ENCODE data around the gene ATP13A1. TPM values are rescaled to one million over a fixed set of nuclear protein-coding genes. Genes with fewer than 3 reads are reported as not detected.

ATP13A1 gene
- total RNA-seq, 2 donors from 2014 or later: 61.9 to 122 TPM

DNA sequence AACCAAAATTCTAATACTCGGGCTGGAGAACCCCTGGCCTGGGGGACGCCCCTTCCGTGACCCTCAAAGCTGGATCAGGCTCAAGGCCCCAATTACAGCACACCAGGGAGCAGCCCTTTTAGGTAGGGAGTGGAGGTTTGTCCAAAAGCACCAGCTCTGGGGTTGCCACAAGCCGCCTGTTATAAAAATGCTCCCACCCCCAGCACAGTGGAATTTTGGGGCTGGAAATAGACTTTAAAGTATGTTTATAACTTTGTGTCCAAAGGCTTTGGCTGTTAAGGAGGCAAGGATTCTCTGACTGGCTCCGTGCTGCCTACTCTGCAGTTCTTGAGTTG, 19.5 kb downstream of the ATP13A1 start:
- peak overlapping the region; percentile 100 for H3K4me3 Mint-ChIP-seq
- H3K27ac Mint-ChIP-seq: peak overlapping the region; percentile 96 to 99
- peaks cover 6% of the 10 kb centered on the region for H3K36me3 Mint-ChIP-seq
- H3K27me3 Mint-ChIP-seq: no peaks in the 10 kb centered on the region
- DNase-seq (ENCODE audit: low spot score) (no peak), ATAC-seq (no peak)
- H3K9me3 Mint-ChIP-seq: no peaks in the 10 kb centered on the region
- peaks cover 14 to 24% of the 10 kb centered on the region in 2 donors for H3K4me1 Mint-ChIP-seq (ENCODE audit: low read depth in 2 of 2)

DNA sequence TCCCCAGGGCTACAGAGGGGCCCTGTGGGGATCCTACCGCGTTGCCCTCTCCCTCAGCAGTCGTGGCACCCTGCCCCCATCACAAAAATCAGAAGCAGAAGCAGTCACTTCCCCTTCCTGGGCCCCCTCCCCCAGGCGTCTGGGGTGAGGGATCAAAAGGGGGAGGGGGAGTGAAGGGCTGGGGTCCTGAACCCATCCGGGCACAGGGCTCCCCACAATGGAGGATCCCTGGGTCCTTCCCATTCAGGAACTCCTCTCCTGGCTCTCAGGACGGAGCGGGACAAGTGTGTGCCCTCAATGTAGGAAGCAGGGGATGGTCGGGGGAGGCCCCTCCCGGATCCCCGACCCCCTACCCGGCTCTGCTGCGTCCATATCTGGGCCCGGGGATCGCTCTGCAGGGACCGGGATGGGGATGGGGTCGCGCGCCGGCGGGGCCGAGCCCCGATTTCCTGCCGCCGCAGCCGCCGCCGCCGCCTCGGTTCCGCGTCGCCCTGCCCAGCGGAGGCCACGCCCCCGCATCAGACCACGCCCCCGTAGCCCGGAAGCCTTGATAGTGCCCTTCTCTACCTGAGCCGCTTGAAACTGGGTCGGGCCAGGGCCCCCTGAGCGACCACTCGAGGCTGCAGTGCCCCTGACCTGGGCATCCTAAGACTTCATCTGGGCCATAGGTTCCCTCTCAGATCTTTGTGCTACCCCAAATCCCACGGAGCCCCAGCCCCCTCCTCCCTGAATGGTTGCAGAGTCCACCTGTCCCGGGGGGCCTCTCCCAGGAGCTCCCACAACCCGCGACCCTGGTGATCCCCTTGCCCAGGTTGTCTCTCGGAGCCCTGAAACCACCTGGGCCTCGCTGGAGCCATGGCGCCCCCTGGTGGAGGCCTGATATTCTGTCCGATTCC, 20.1 kb downstream of the ATP13A1 start, which contains the start of gene GMIP:
GMIP (minus strand) TSS at position 500 of the 896 bp plus-strand sequence; CDS start at position 372, 128 bp downstream.
- ATAC-seq (peak; percentile 89 to 92), DNase-seq (ENCODE audit: low spot score) (peak; percentile 89)
- Mint-ChIP-seq H3K4me3 (peak within 1 kb of the TSS; percentile 100), H3K4me1 (ENCODE audit: low read depth in 2 of 2) (peaks cover 14 to 25% of the 10 kb centered on the region in 2 donors), H3K36me3 (peaks cover 6% of the 10 kb centered on the region), H3K27ac (peak within 1 kb of the TSS; percentile 96 to 99), H3K27me3 (no peaks in the 10 kb centered on the region), H3K9me3 (no peaks in the 10 kb centered on the region)

DNA sequence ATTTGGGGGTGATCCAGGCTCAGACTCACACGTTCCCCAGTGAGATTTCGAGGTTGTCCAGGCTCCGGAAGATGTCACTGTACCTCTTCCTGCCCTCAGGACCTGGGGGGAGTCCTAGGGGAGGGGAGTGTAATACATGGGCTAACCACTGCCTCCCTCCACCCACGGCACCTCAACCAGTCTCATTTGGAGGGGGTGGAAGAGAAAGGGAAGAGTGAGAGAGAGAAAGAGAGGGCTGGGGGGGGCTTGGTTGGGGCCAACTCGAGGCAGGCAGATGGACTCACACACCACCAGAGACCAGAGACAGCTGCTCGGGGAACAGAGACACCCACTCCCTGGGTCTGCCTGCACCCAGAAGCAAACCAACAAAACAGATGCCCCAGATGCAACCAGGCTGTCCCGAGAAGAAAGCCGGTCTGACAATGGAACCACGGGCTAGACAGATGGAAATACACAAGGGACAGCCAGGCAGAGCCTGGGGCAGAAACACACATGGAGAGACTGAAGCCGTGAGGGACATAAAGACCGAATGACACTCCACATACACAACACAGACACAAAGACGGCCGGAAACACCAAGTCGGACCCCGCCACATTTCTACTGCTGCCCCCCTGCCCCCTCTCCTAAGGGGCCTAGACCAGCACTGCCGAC, 20.8 kb downstream of the ATP13A1 start:
- Mint-ChIP-seq H3K4me3 (peak overlapping the region; percentile 100), H3K27me3 (no peaks in the 10 kb centered on the region), H3K36me3 (peaks cover 6% of the 10 kb centered on the region), H3K4me1 (ENCODE audit: low read depth in 2 of 2) (peaks cover 14 to 27% of the 10 kb centered on the region in 2 donors), H3K27ac (peak overlapping the region; percentile 96 to 99), H3K9me3 (no peaks in the 10 kb centered on the region)
- DNase-seq (ENCODE audit: low spot score): peak; percentile 71
- peak; percentile 68 to 72 for ATAC-seq

DNA sequence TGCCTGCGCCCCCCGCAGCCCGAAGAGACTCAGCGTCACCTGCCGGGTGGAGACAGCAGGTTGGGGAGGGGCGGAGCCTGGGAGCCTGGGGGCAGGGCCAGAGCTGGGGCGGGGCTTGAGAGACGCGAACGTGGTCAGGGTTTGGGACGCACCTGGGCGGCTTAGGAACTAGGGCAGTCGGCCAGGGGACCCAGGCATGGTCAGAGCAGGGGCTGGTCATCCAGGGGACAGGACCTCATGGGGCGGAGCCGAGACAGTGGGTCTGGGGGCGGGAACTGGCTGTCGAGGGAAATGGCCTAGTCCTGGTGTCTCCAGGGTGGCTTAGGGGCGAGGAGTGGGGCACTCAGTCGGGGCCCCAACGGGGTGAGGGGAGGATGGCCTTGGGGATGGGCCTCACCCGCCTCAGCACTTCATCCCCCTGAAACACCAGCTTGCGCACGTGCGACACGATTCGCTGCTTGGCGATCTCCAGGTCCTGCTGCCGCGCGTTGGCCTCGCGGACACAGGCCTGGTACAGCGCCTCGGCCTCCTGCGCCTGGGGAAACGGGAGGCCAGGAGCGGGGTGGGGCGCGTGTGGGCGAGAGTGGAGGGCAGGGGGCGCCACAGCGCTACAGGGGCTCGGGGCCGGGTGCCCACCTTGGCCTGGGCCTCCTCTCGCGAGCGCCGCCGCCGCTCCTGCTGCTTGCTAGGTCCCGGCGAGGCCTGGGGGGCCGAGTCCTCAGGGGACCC, 25.8 kb downstream of the ATP13A1 start:
- no peaks in the 10 kb centered on the region for H3K9me3 Mint-ChIP-seq
- H3K27ac Mint-ChIP-seq: no peak overlapping the region
- H3K4me3 Mint-ChIP-seq: no peak overlapping the region
- peak in 1 of 2 donors; percentile 30 for ATAC-seq
- H3K4me1 Mint-ChIP-seq (ENCODE audit: low read depth in 2 of 2): peaks cover 14 to 35% of the 10 kb centered on the region in 2 donors
- H3K27me3 Mint-ChIP-seq: no peaks in the 10 kb centered on the region
- H3K36me3 Mint-ChIP-seq: peaks cover 19% of the 10 kb centered on the region
- DNase-seq (ENCODE audit: low spot score): no peak

GRCh38 chr19:19637186-19637522, 26.3 kb downstream of the ATP13A1 start:
- Mint-ChIP-seq H3K36me3 (peaks cover 17% of the 10 kb centered on the region), H3K9me3 (no peaks in the 10 kb centered on the region), H3K4me3 (no peak overlapping the region)

GRCh38 chr19:19636573-19637185, 26.8 kb downstream of the ATP13A1 start:
- H3K36me3 Mint-ChIP-seq: peaks cover 17% of the 10 kb centered on the region
- ATAC-seq (no peak), DNase-seq (ENCODE audit: low spot score) (no peak)
- no peak overlapping the region for H3K4me3 Mint-ChIP-seq
- no peaks in the 10 kb centered on the region for H3K27me3 Mint-ChIP-seq
- no peaks in the 10 kb centered on the region for H3K9me3 Mint-ChIP-seq
- H3K27ac Mint-ChIP-seq: no peak overlapping the region
- peaks cover 4 to 27% of the 10 kb centered on the region in 2 donors for H3K4me1 Mint-ChIP-seq (ENCODE audit: low read depth in 2 of 2)

More at GRCh38 chr19:19637186-19637522, 26.3 kb downstream of the ATP13A1 start:
- Mint-ChIP-seq H3K27ac (no peak overlapping the region), H3K4me1 (ENCODE audit: low read depth in 2 of 2) (peaks cover 9 to 31% of the 10 kb centered on the region in 2 donors), H3K27me3 (no peaks in the 10 kb centered on the region)
- no peak for DNase-seq (ENCODE audit: low spot score)
- ATAC-seq: no peak

DNA sequence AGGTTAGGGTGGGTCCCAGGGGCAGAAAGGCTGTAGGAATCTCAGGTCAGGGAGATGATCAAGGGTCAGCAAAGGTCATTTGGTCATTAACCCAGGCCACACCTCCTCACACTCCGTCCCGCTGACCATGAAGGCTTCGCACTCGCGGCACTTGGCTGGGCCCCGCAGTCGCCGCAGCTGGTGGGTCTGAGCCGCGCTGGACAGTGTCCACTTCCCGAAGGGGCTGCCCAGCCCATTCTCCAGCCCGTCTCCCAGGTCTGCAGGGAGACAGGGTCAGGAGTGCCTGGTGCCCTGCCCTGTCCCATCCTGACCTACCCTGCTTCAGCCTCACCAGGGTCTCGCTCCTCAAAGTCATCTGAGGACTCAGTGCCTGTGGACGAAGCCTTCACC, 28.2 kb downstream of the ATP13A1 start:
- Mint-ChIP-seq H3K9me3 (no peaks in the 10 kb centered on the region), H3K27me3 (no peaks in the 10 kb centered on the region), H3K4me3 (no peak overlapping the region), H3K36me3 (peaks cover 17% of the 10 kb centered on the region), H3K27ac (peak overlapping the region in 1 of 2 donors; percentile 25), H3K4me1 (ENCODE audit: low read depth in 2 of 2) (peaks cover 4 to 29% of the 10 kb centered on the region in 2 donors)
- ATAC-seq: no peak
- DNase-seq (ENCODE audit: low spot score): no peak

- ATAC-seq (no peak), DNase-seq (ENCODE audit: low spot score) (no peak)
- no peaks in the 10 kb centered on the region for H3K27me3 Mint-ChIP-seq
- peaks cover 17% of the 10 kb centered on the region for H3K36me3 Mint-ChIP-seq
- no peak overlapping the region for H3K4me3 Mint-ChIP-seq
- no peaks in the 10 kb centered on the region for H3K9me3 Mint-ChIP-seq
- H3K27ac Mint-ChIP-seq: no peak overlapping the region
- H3K4me1 Mint-ChIP-seq (ENCODE audit: low read depth in 2 of 2): peaks cover 4 to 25% of the 10 kb centered on the region in 2 donors
Measured at GRCh38 chr19:19634516-19635312, 28.8 kb downstream of the ATP13A1 start.

- no peak for DNase-seq (ENCODE audit: low spot score)
- no peak for ATAC-seq
- peak overlapping the region in 1 of 2 donors; percentile 26 for H3K27ac Mint-ChIP-seq
- H3K9me3 Mint-ChIP-seq: no peaks in the 10 kb centered on the region
- H3K27me3 Mint-ChIP-seq: no peaks in the 10 kb centered on the region
- H3K4me1 Mint-ChIP-seq (ENCODE audit: low read depth in 2 of 2): peaks cover 4 to 24% of the 10 kb centered on the region in 2 donors
- H3K36me3 Mint-ChIP-seq: peaks cover 17% of the 10 kb centered on the region
- no peak overlapping the region for H3K4me3 Mint-ChIP-seq
Measured at GRCh38 chr19:19633711-19634515, 29.6 kb downstream of the ATP13A1 start.

GRCh38 chr19:19632661-19633060, 30.8 kb downstream of the ATP13A1 start:
- DNase-seq (ENCODE audit: low spot score) (no peak), ATAC-seq (no peak)
- Mint-ChIP-seq H3K4me1 (ENCODE audit: low read depth in 2 of 2) (peaks cover 6 to 24% of the 10 kb centered on the region in 2 donors), H3K9me3 (no peaks in the 10 kb centered on the region), H3K27ac (peak overlapping the region; percentile 22 to 26), H3K36me3 (peaks cover 17% of the 10 kb centered on the region), H3K4me3 (no peak overlapping the region), H3K27me3 (no peaks in the 10 kb centered on the region)

- H3K36me3 Mint-ChIP-seq: peaks cover 17% of the 10 kb centered on the region
- peaks cover 19 to 37% of the 10 kb centered on the region in 2 donors for H3K4me1 Mint-ChIP-seq (ENCODE audit: low read depth in 2 of 2)
- no peak for DNase-seq (ENCODE audit: low spot score)
- H3K27me3 Mint-ChIP-seq: no peaks in the 10 kb centered on the region
- no peak overlapping the region for H3K4me3 Mint-ChIP-seq
- ATAC-seq: no peak
- H3K27ac Mint-ChIP-seq: no peak overlapping the region
- no peaks in the 10 kb centered on the region for H3K9me3 Mint-ChIP-seq
Measured at GRCh38 chr19:19631346-19631745, 32.1 kb downstream of the ATP13A1 start.

DNA sequence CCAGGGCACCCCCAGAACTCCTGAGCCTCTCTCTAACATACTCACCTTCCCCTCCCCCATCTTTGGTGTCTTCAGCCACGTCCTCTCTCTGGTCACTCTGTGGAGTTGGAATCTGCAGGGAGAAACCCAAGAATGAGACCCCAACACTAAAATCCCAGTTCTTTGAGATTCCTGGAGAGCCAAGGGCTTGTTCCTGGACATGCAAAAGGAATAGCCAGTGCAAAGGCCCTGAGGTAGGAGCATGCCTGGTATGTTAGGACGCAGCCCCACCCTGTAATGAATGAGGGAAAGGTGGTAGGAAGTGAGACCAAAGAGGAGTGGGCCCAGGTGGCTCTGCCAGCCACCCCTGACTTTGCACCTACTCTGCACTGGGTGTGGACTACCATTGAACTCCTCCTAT, 33.0 kb downstream of the ATP13A1 start:
- Mint-ChIP-seq H3K27me3 (no peaks in the 10 kb centered on the region), H3K27ac (no peak overlapping the region), H3K36me3 (peaks cover 17% of the 10 kb centered on the region), H3K9me3 (no peaks in the 10 kb centered on the region), H3K4me3 (no peak overlapping the region), H3K4me1 (ENCODE audit: low read depth in 2 of 2) (peaks cover 23 to 37% of the 10 kb centered on the region in 2 donors)
- no peak for ATAC-seq
- no peak for DNase-seq (ENCODE audit: low spot score)

Data from natural killer cell treated with Interleukin-12 subunit alpha and Interleukin-12 subunit beta and Interleukin-15 and Interleukin-18, amount 100 ng/mL, for 72 hours (primary cell).